HEK293T (cell line): Measurements from ENCODE around the gene IFFO2.

Source experiments
- CTCF ChIA-PET: fragments of 350-600 bp; formaldehyde crosslinking; extraction: SDS; loops from one replicate; lab custom pipeline; 2021; ENCODE audit warnings: antibody characterized with exemption, inconsistent platforms; lab: Yijun Ruan, JAX
- POLR2A ChIA-PET: fragments of 350-600 bp; formaldehyde crosslinking; extraction: SDS; loops from one replicate; lab custom pipeline; 2020; ENCODE audit warnings: antibody characterized with exemption, inconsistent platforms; lab: Yijun Ruan, JAX
- DNase-seq: peaks from one replicate; pipeline ENCODE4 v3.0.0; 2012; ENCODE audit warnings: mixed read lengths; ENCODE audit errors: extremely low spot score
- ARNT ChIP-seq: fragments of 450-650 bp; IDR thresholded peaks from 2 replicates; pipeline ENCODE4 v1.6.1; 2017; ENCODE audit warnings: mild to moderate bottlenecking
- BHLHE40 ChIP-seq: fragments of 450-650 bp; IDR thresholded peaks from 2 replicates; pipeline ENCODE4 v1.6.1; 2016; ENCODE audit warnings: mild to moderate bottlenecking, moderate library complexity, borderline replicate concordance
- CTBP1 ChIP-seq: fragments of 450-650 bp; IDR thresholded peaks from 2 replicates; pipeline ENCODE4 v1.6.1; 2016; ENCODE audit warnings: borderline replicate concordance
- ELF4 ChIP-seq: fragments of 450-650 bp; IDR thresholded peaks from 2 replicates; pipeline ENCODE4 v1.6.1; 2017; ENCODE audit warnings: antibody characterized with exemption
- FOXA1 ChIP-seq: fragments of 450-650 bp; IDR thresholded peaks from 2 replicates; pipeline ENCODE4 v1.6.1; 2016; ENCODE audit warnings: mild to moderate bottlenecking
- FOXK2 ChIP-seq: fragments of 450-650 bp; IDR thresholded peaks from 2 replicates; pipeline ENCODE4 v1.6.1; 2016; ENCODE audit warnings: mild to moderate bottlenecking
- FOXM1 ChIP-seq: fragments of 450-650 bp; IDR thresholded peaks from 2 replicates; pipeline ENCODE4 v1.6.1; 2017; ENCODE audit warnings: mild to moderate bottlenecking, borderline replicate concordance
- HDGF ChIP-seq: fragments of 450-650 bp; IDR thresholded peaks from 2 replicates; pipeline ENCODE4 v1.6.1; 2017; ENCODE audit warnings: antibody characterized with exemption, borderline replicate concordance
- L3MBTL2 ChIP-seq: fragments of 450-650 bp; conservative IDR thresholded peaks from 2 replicates; pipeline ENCODE4 v1.6.1; 2016; ENCODE audit warnings: mild to moderate bottlenecking
- LEF1 ChIP-seq: fragments of 450-650 bp; IDR thresholded peaks from 2 replicates; pipeline ENCODE4 v1.6.1; 2017; ENCODE audit warnings: mild to moderate bottlenecking, borderline replicate concordance
- NFRKB ChIP-seq: fragments of 450-650 bp; IDR thresholded peaks from 2 replicates; pipeline ENCODE4 v1.6.1; 2016; ENCODE audit warnings: mild to moderate bottlenecking, moderate library complexity
- PKNOX1 ChIP-seq: fragments of 450-650 bp; IDR thresholded peaks from 2 replicates; pipeline ENCODE4 v1.6.1; 2016
- SP1 ChIP-seq: fragments of 450-650 bp; IDR thresholded peaks from 2 replicates; pipeline ENCODE4 v1.6.1; 2017
- SUZ12 ChIP-seq: fragments of 450-650 bp; IDR thresholded peaks from 2 replicates; pipeline ENCODE4 v1.6.1; 2016; ENCODE audit warnings: mild to moderate bottlenecking
- TARDBP ChIP-seq: fragments of 450-650 bp; IDR thresholded peaks from 2 replicates; pipeline ENCODE4 v1.6.1; 2016
- ZNF384 ChIP-seq: fragments of 450-650 bp; IDR thresholded peaks from 2 replicates; pipeline ENCODE4 v1.6.1; 2016

IFFO2 gene

DNA sequence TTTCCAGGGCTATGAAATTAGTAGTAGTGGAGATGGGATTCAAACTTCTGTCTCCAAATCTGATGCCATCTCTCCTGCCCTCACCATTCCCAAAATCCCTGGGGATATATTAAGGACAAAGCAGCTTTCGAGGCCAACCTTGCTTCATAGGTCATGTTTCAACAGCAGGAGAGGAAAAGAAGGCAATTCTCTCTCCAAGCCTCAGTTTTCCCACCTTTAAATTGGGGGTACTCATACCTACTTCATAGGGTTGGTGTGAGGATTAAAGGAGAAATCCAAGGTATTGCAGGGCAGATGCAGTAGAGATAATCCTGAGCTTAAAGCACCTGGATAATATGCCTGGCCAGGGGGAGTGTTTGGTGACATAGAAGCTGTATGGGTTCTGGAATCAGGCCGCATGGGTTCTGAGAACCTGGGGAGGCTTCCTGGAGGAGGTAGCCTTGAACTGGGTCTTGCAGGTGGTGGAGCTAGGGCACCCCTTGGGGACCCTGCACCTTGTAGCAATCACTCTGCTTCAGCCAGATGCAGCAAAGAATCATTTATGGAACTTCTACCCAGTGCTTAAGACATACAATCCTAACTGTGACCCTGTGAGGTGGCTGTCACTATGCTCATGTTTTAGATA, 10.7 kb upstream of the IFFO2 start:
- TF ChIP-seq FOXM1 (no peak), FOXK2 (no peak), LEF1 (no peak), SUZ12 (no peak), SP1 (no peak)
- no peak for DNase-seq
- CTCF ChIA-PET: no interaction called here
- POLR2A ChIA-PET: interaction anchor here (0.8 kb wide), 1 partner anchor 11 kb away, joined by 4 read pairs; the partner anchor contains the start of gene IFFO2

DNA sequence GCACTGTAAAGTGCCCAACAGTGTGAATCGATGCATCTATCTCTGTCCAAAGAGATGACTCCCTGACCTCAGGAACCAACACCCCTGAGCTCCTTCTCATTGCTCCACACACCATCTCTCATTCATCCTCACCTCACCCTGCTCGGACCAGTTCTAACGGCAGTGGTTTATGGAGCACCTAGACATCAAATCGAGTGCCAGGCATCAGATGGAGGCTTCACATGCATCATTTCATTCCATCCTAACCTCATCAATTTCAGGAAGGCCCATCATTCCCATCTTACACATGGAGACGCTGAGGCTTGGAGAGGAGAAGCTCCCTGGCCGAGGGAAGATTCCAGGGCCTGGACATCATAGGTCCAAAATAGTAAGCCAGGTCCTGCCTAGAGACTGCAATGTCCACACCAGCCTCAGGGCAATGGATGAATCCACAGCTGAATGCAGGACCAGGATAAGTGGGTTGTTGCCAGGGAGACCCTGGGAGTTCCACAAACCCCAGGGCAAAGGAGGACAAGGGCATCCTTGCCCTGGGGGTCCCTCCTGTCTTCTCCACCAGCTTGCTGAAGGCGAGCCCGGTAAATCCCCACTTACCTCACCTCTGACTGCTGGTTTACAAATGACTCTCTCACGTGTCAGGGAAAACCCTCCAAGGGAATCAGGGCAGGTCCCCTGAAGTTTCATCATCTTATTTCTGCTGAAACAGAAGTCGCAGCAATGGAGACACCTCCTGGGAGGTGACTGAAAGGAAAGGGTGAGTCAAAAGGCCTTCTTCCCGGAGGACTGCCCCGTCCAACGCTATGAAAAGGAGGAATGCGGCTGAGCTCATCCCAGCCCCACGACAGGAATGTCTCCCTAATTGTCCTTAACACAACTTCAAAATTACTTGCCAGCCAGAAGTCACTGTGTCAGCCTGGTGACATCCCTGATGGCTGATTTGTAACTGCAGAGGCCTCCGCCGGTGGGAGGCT, 9.0 kb upstream of the IFFO2 start:
- TF ChIP-seq HDGF (no peak), TARDBP (no peak), LEF1 (no peak), FOXK2 (no peak), NFRKB (no peak), L3MBTL2 (no peak), SP1 (no peak), ELF4 (no peak), CTBP1 (no peak), PKNOX1 (no peak), FOXM1 (no peak), BHLHE40 (no peak), FOXA1 (no peak), ZNF384 (no peak), SUZ12 (no peak), ARNT (no peak)
- ChIA-PET CTCF (no interaction called here), POLR2A (no interaction called here)
- DNase-seq: no peak

- no peak for TF ChIP-seq SUZ12
- TF ChIP-seq NFRKB: no peak
- TF ChIP-seq TARDBP: no peak
- no peak for TF ChIP-seq SP1
- no peak for TF ChIP-seq CTBP1
- TF ChIP-seq HDGF: no peak
- TF ChIP-seq PKNOX1: no peak
- no peak for TF ChIP-seq FOXA1
- no peak for TF ChIP-seq LEF1
- TF ChIP-seq ARNT: no peak
- no peak for TF ChIP-seq L3MBTL2
- TF ChIP-seq BHLHE40: no peak
- TF ChIP-seq ZNF384: no peak
- TF ChIP-seq ELF4: no peak
- no peak for TF ChIP-seq FOXM1
- TF ChIP-seq FOXK2: no peak
- no peak for DNase-seq
- ChIA-PET POLR2A (no interaction called here), CTCF (interaction anchor here (2.5 kb wide), 1 partner anchor 50 kb away, joined by 10 read pairs; no protein-coding TSS in a partner anchor)
These were observed 7.5 kb upstream of the IFFO2 start for GRCh38 chr1:18963968-18964367.

- CTCF ChIA-PET: interaction anchor here (2.5 kb wide), 1 partner anchor 50 kb away, joined by 10 read pairs; no protein-coding TSS in a partner anchor
- POLR2A ChIA-PET: no interaction called here
- TF ChIP-seq SP1 (no peak), BHLHE40 (no peak), LEF1 (no peak), ELF4 (no peak), HDGF (no peak), FOXK2 (no peak), L3MBTL2 (no peak), TARDBP (no peak), SUZ12 (no peak)
- no peak for DNase-seq
These were observed 6.6 kb upstream of the IFFO2 start for GRCh38 chr1:18962855-18963737.

GRCh38 chr1:18962121-18962721, 5.7 kb upstream of the IFFO2 start:
- POLR2A ChIA-PET: no interaction called here
- TF ChIP-seq FOXA1 (no peak), L3MBTL2 (no peak), SP1 (no peak), HDGF (no peak), CTBP1 (no peak), ELF4 (no peak), PKNOX1 (no peak), TARDBP (no peak), LEF1 (no peak), ZNF384 (no peak), BHLHE40 (no peak), SUZ12 (no peak), FOXM1 (no peak), FOXK2 (no peak), NFRKB (no peak), ARNT (no peak)
- no peak for DNase-seq
- CTCF ChIA-PET: interaction anchor here (0.5 to 2.5 kb wide), 2 partner anchors 49 to 50 kb away, joined by 4 to 10 read pairs; no protein-coding TSS in a partner anchor
